ENCODE data around the gene IL13. TPM values are rescaled to one million over a fixed set of nuclear protein-coding genes. Genes with fewer than 3 reads are reported as not detected.

IL13 gene
- total RNA-seq, 1 experiment from 2014 or later = not detected

- H3K27ac Mint-ChIP-seq = no peak overlapping the region
- DNase-seq = no peak
Measured at GRCh38 chr5:132704875-132705274, 46.9 kb downstream of the IL13 start.

More at GRCh38 chr5:132704875-132705274, 46.9 kb downstream of the IL13 start:
- no peaks in the 10 kb centered on the region for H3K9me3 ChIP-seq (ENCODE audit: control insufficient read depth, low read depth, low read length)
- H2AK5ac ChIP-seq (ENCODE audit: insufficient read length, low read length) = no peak overlapping the region
- WGBS (ENCODE audit: extremely low coverage, insufficient read length, low lambda C conversion rate) = no CpG with 5 or more reads among the region's 1 CpG
- H4K20me1 ChIP-seq (ENCODE audit: control insufficient read depth, insufficient read depth, insufficient read length) = no peaks in the 10 kb centered on the region
- no peak overlapping the region for H4K5ac ChIP-seq (ENCODE audit: insufficient read length, low read depth, low read length)
- H3K23me2 ChIP-seq (ENCODE audit: insufficient read length, low read depth, low read length, poor library complexity, severe bottlenecking) = no peaks in the 10 kb centered on the region
- H3K27me3 ChIP-seq (ENCODE audit: insufficient read depth, low read length) = no peaks in the 10 kb centered on the region
- H3K36me3 Mint-ChIP-seq (ENCODE audit: insufficient read depth in 1 of 3, low read depth in 3 of 3) = peaks cover 3 to 25% (median 25%) of the 10 kb centered on the region in 3 experiments; a peak in 5 of 7 replicates
- H4K91ac ChIP-seq (ENCODE audit: insufficient read length, low read depth, low read length) = no peak overlapping the region
- no peaks in the 10 kb centered on the region for H3K79me1 ChIP-seq (ENCODE audit: insufficient read depth, low read depth, low read length, poor library complexity, severe bottlenecking)
- no peak overlapping the region for H3K4ac ChIP-seq (ENCODE audit: low read depth, low read length)
- no peak overlapping the region for H3K18ac ChIP-seq (ENCODE audit: insufficient read length, low read depth, low read length)
- H2AFZ ChIP-seq (ENCODE audit: low read length) = no peak overlapping the region
- H2BK20ac ChIP-seq (ENCODE audit: low read depth, low read length, poor library complexity, severe bottlenecking) = no peak overlapping the region
- no peaks in the 10 kb centered on the region for H3K4me1 ChIP-seq (ENCODE audit: insufficient read depth, low read length)
- H3K4me2 ChIP-seq (ENCODE audit: insufficient read depth, insufficient read length, low read length) = no peak overlapping the region
- H2BK5ac ChIP-seq (ENCODE audit: insufficient read length, low read length) = no peak overlapping the region
- no peak overlapping the region for H3K23ac ChIP-seq (ENCODE audit: insufficient read length, low read depth, low read length)
- no peaks in the 10 kb centered on the region for H3K4me1 Mint-ChIP-seq
- H3K27ac ChIP-seq (ENCODE audit: insufficient read length, low read depth, low read length) = no peak overlapping the region
- no peak overlapping the region for H3T11ph ChIP-seq (ENCODE audit: low read length)
- no peak overlapping the region for H3K9ac ChIP-seq (ENCODE audit: extremely low read depth, insufficient read length, low read length)
- H2BK12ac ChIP-seq (ENCODE audit: insufficient read length, low read depth, low read length) = no peak overlapping the region
- TF ChIP-seq CTCF (conservative IDR thresholded peaks at IDR 0.05) = no peak
- no peaks in the 10 kb centered on the region for H3K27me3 Mint-ChIP-seq (ENCODE audit: low read depth)
- no peak overlapping the region for H3K14ac ChIP-seq (ENCODE audit: insufficient read depth, low read length)
- H2BK15ac ChIP-seq (ENCODE audit: low read depth, low read length) = no peak overlapping the region
- H3K56ac ChIP-seq (ENCODE audit: insufficient read length, low read depth, low read length) = no peak overlapping the region
- H3K4me3 Mint-ChIP-seq = no peak overlapping the region
- no peaks in the 10 kb centered on the region for H3K79me2 ChIP-seq (ENCODE audit: insufficient read depth, low read length)
- H2BK120ac ChIP-seq (ENCODE audit: low read depth, low read length, poor library complexity, severe bottlenecking) = no peak overlapping the region
- no peaks in the 10 kb centered on the region for H3K9me3 Mint-ChIP-seq
- no peak overlapping the region for H4K8ac ChIP-seq (replicated peaks; ENCODE audit: insufficient read length, low read depth, low read length)

All from H9 (cell line).